Psoas muscle (tissue), 8 donors: ENCODE results near the gene KLF13. TPM values are rescaled to one million over a fixed set of nuclear protein-coding genes. Genes with fewer than 3 reads are reported as not detected.

Source experiments
- ATAC-seq, 4 donors: fragments of 200-7000 bp; cut with Tn5 transposase; one replicate each; pipeline ENCODE4 v1.9.1; 2020; ENCODE audit warnings: moderate library complexity in 3 of 4, mild to moderate bottlenecking in 2 of 4
- DNase-seq, 2 donors: peaks; one replicate each; pipeline ENCODE4 v3.0.0-alpha.2; 2020
- H3K27ac ChIP-seq: fragments of 200-600 bp; one replicate; pipeline ENCODE4 v1.8.0; 2022
- H3K27me3 ChIP-seq, 3 donors: fragments of 200-600 bp in 1 of 3; one replicate each; pipeline versions ENCODE4 v1.6.1 to v1.8.0; 2013 to 2022; ENCODE audit warnings: low read length in 2 of 3, mild to moderate bottlenecking in 2 of 3, moderate library complexity in 1 of 3; ENCODE audit not compliant: insufficient read depth in 3 of 3
- H3K36me3 ChIP-seq, 2 donors: fragments of 200-600 bp in 1 of 2; one replicate each; pipeline versions ENCODE4 v1.6.1 to v1.8.0; 2013 to 2022; ENCODE audit warnings: low read depth in 1 of 2, mild to moderate bottlenecking in 1 of 2, moderate library complexity in 1 of 2; ENCODE audit not compliant: insufficient read depth in 1 of 2
- H3K4me1 ChIP-seq: fragments of 200-600 bp; one replicate; pipeline ENCODE4 v1.8.0; 2022
- H3K4me3 ChIP-seq: fragments of 200-600 bp; one replicate; pipeline ENCODE4 v1.8.0; 2022; ENCODE audit warnings: mild to moderate bottlenecking
- H3K9me3 ChIP-seq: fragments of 200-600 bp; one replicate; pipeline ENCODE4 v1.8.0; 2022
- CTCF ChIP-seq: fragments of 200-600 bp; IDR thresholded peaks from one replicate; pipeline ENCODE4 v1.8.0; 2022; ENCODE audit warnings: antibody characterized with exemption
- WGBS, 3 donors: extraction: QIAGEN DNeasy Blood & Tissue Kit; methylation state at CpG; one replicate each; pipeline versions ENCODE4 v1.1.6 to v1.1.7; 2013; 5-methylcytosine and 5-hydroxymethylcytosine counted together
- intact Hi-C, 2 donors: fragments of 100-400 bp; cut with DNase I; formaldehyde crosslinking; loops; one replicate each; pipeline versions ENCODE4 v1.11.0 to v1.14.2; 2022
- polyA plus RNA-seq, 3 donors: library from polyadenylated mRNA; stranded (reverse); fragments of 200-250 nt; gene quantifications; one replicate each; pipeline ENCODE4 v1.2.3, GENCODE V29; 2013
- total RNA-seq, 4 donors: library from RNA; stranded (reverse); fragmentation: NEBNext Ultra II Directional in 2 of 4; extraction: Animal tissue kit (Norgen Biotek cat#: 25700) in 2 of 4; gene quantifications; one replicate each; pipeline versions ENCODE4 v1.2.1 to v1.2.4, GENCODE V29; 2021 to 2023
- donor health status: healthy with polysubstance abuse.
- donor health status: DM: no; HTN: no; CAD: no; lungs with moderate emphysema.
- donor health status: Bipolar disorder and iron deficiency.
- donor health status: healthy.
- donor health status: DM: yes; HTN: yes; CAD: no.
- donor health status: DM: no; HTN: no; CAD: no.
- donor health status: DM: no; HTN: no; CAD: no.
- donor health status: DM: yes; HTN: yes; CAD: no.

KLF13 gene
- total and polyA plus RNA-seq, 7 donors = 11.9 to 45.6 (median 24.5) TPM

GRCh38 chr15:31361764-31362515 is 35.3 kb downstream of the KLF13 start:
- H3K27me3 ChIP-seq = no peaks in the 10 kb centered on the region
- WGBS, 3 donors = 37 to 50% (median 42%) methylated on average over 6 of the region's 6 CpGs
- H3K36me3 ChIP-seq = no peaks in the 10 kb centered on the region
- H3K4me1 ChIP-seq = peaks cover 92% of the 10 kb centered on the region
- intact Hi-C loops = loop anchor here in 1 of 2 donors (5.0 kb wide), 1 partner anchor 35 kb away; no protein-coding TSS in a partner anchor
- ATAC-seq (no peak), DNase-seq (peak in 1 of 2 donors; percentile 39)
- H3K27ac ChIP-seq = peak overlapping the region; percentile 89
- no peak for TF ChIP-seq CTCF
- H3K9me3 ChIP-seq = no peaks in the 10 kb centered on the region
- no peak overlapping the region for H3K4me3 ChIP-seq

GRCh38 chr15:31362886-31363285 is 36.3 kb downstream of the KLF13 start:
- H3K27me3 ChIP-seq = no peaks in the 10 kb centered on the region
- intact Hi-C loops = loop anchor here in 1 of 2 donors (5.0 kb wide), 1 partner anchor 34 kb away; no protein-coding TSS in a partner anchor
- H3K4me3 ChIP-seq = no peak overlapping the region
- H3K4me1 ChIP-seq = peaks cover 92% of the 10 kb centered on the region
- no peaks in the 10 kb centered on the region for H3K36me3 ChIP-seq
- H3K9me3 ChIP-seq = no peaks in the 10 kb centered on the region
- 54 to 63% (median 55%) methylated on average over 5 of the region's 5 CpGs for WGBS, 3 donors
- peak overlapping the region; percentile 89 for H3K27ac ChIP-seq
- no peak for TF ChIP-seq CTCF
- ATAC-seq = no peak
- no peak for DNase-seq

GRCh38 chr15:31364301-31365031 is 37.8 kb downstream of the KLF13 start:
- Histone ChIP-seq H3K4me3 (no peak overlapping the region), H3K4me1 (peaks cover 92% of the 10 kb centered on the region), H3K36me3 (no peaks in the 10 kb centered on the region), H3K27me3 (no peaks in the 10 kb centered on the region), H3K27ac (peak overlapping the region; percentile 89), H3K9me3 (no peaks in the 10 kb centered on the region)
- ATAC-seq = peak in 1 of 4 donors; percentile 13
- peak in 1 of 2 donors; percentile 56 for DNase-seq
- intact Hi-C loops = loop anchor here in 1 of 2 donors (5.0 kb wide), 2 partner anchors 33 to 73 kb away; no protein-coding TSS in a partner anchor
- no peak for TF ChIP-seq CTCF
- WGBS, 3 donors = 55 to 75% (median 59%) methylated on average over 10 of the region's 10 CpGs

- no peaks in the 10 kb centered on the region for H3K36me3 ChIP-seq
- H3K4me3 ChIP-seq = peak overlapping the region; percentile 59
- intact Hi-C loops = loop anchor here in 1 of 2 donors (5.0 kb wide), 1 partner anchor 72 kb away; no protein-coding TSS in a partner anchor
- DNase-seq = peak in 1 of 2 donors; percentile 47
- peak in 1 of 4 donors; percentile 2 for ATAC-seq
- H3K4me1 ChIP-seq = peaks cover 85% of the 10 kb centered on the region
- H3K27ac ChIP-seq = peak overlapping the region; percentile 89
- H3K27me3 ChIP-seq = no peaks in the 10 kb centered on the region
- 47 to 83% (median 61%) methylated on average over 10 of the region's 10 CpGs for WGBS, 3 donors
- H3K9me3 ChIP-seq = no peaks in the 10 kb centered on the region
- no peak for TF ChIP-seq CTCF
Measured at GRCh38 chr15:31365032-31365654, 38.5 kb downstream of the KLF13 start.
